Cardiac septum (tissue), 1 donor: Measurements from ENCODE around the gene GPBAR1. TPM values are rescaled to one million over a fixed set of nuclear protein-coding genes. Genes with fewer than 3 reads are reported as not detected.
"Not testable (repeated sequence)": the region's sequence is repeated elsewhere in the genome, so short reads cannot be mapped to it uniquely, and the experiment has no call there.

Experiments
- DNase-seq: peaks from one replicate; pipeline ENCODE4 v3.0.0-alpha.2; 2020; ENCODE audit warnings: low spot score
- intact Hi-C: fragments of 100-400 bp; cut with DNase I; formaldehyde crosslinking; loops from one replicate; pipeline ENCODE4 v1.14.0; 2022
- total RNA-seq: library from RNA; stranded (reverse); fragmentation: NEBNext Ultra II Directional; extraction: Animal tissue kit (Norgen Biotek cat#: 25700); gene quantifications from one replicate; pipeline ENCODE4 v1.2.1, GENCODE V29; 2021
- donor health status: DM: no; HTN: no; CAD: no.

Gene GPBAR1
- total RNA-seq, 1 donor from 2014 or later: 1.2 TPM

- intact Hi-C loops: no loop called here
- DNase-seq: no peak
Measured at GRCh38 chr2:218264773-218265561, 4.2 kb downstream of the GPBAR1 start.

- intact Hi-C loops: no loop called here
- DNase-seq: no peak
Measured at GRCh38 chr2:218265626-218266025, 4.8 kb downstream of the GPBAR1 start.

GRCh38 chr2:218266316-218266979 lies 5.6 kb downstream of the GPBAR1 start:
- DNase-seq: no peak
- intact Hi-C loops: no loop called here

- no peak for DNase-seq
- intact Hi-C loops: no loop called here
Measured at GRCh38 chr2:218267259-218267658, 6.4 kb downstream of the GPBAR1 start.

- DNase-seq: peak; percentile 100
- intact Hi-C loops: loop anchor here (1.0 to 10.0 kb wide), 4 partner anchors 53 to 195 kb away; partner anchors contain the start of genes ARPC2 and CTDSP1
Measured at GRCh38 chr2:218269900-218270720, 9.3 kb downstream of the GPBAR1 start, which contains the start of the genes AAMP and PNKD. Gene AAMP (minus strand): TSS chr2:218270137. CDS start chr2:218270086, 51 bp downstream. Gene PNKD (plus strand): TSS chr2:218270519. CDS start chr2:218270536, 17 bp downstream.

GRCh38 chr2:218270721-218271486 lies 10.1 kb downstream of the GPBAR1 start:
- intact Hi-C loops: loop anchor here (1.0 to 10.0 kb wide), 4 partner anchors 54 to 194 kb away; partner anchors contain the start of genes ARPC2 and CTDSP1
- no peak for DNase-seq

GRCh38 chr2:218271487-218271797 lies 10.6 kb downstream of the GPBAR1 start:
- no peak for DNase-seq
- intact Hi-C loops: loop anchor here (5.0 to 10.0 kb wide), 3 partner anchors 84 to 193 kb away; partner anchors contain the start of gene CTDSP1

GRCh38 chr2:218271865-218272530 lies 11.2 kb downstream of the GPBAR1 start:
- DNase-seq: no peak
- intact Hi-C loops: loop anchor here (2.0 to 10.0 kb wide), 4 partner anchors 15 to 193 kb away; partner anchors contain the start of gene CTDSP1

GRCh38 chr2:218272531-218273212 lies 11.9 kb downstream of the GPBAR1 start:
- DNase-seq: peak; percentile 93
- intact Hi-C loops: loop anchor here (2.0 to 10.0 kb wide), 4 partner anchors 14 to 192 kb away; partner anchors contain the start of gene CTDSP1

GRCh38 chr2:218273214-218273907 lies 12.5 kb downstream of the GPBAR1 start:
- intact Hi-C loops: loop anchor here (2.0 to 10.0 kb wide), 4 partner anchors 13 to 191 kb away; partner anchors contain the start of gene CTDSP1
- not testable (repeated sequence) for DNase-seq

- no peak for DNase-seq
- intact Hi-C loops: loop anchor here (2.0 to 10.0 kb wide), 4 partner anchors 13 to 191 kb away; partner anchors contain the start of gene CTDSP1
Measured at GRCh38 chr2:218273908-218274249, 13.1 kb downstream of the GPBAR1 start.

- no peak for DNase-seq
- intact Hi-C loops: loop anchor here (5.0 to 10.0 kb wide), 3 partner anchors 87 to 190 kb away; partner anchors contain the start of gene CTDSP1
Measured at GRCh38 chr2:218274586-218274985, 13.8 kb downstream of the GPBAR1 start.

- intact Hi-C loops: loop anchor here (10.0 kb wide), 1 partner anchor 189 kb away; no protein-coding TSS in a partner anchor
- no peak for DNase-seq
Measured at GRCh38 chr2:218275371-218276072, 14.7 kb downstream of the GPBAR1 start.

- intact Hi-C loops: loop anchor here (10.0 kb wide), 1 partner anchor 188 kb away; no protein-coding TSS in a partner anchor
- DNase-seq: no peak
Measured at GRCh38 chr2:218276986-218277755, 16.4 kb downstream of the GPBAR1 start.

- intact Hi-C loops: loop anchor here (10.0 kb wide), 1 partner anchor 187 kb away; no protein-coding TSS in a partner anchor
- DNase-seq: no peak
Measured at GRCh38 chr2:218277921-218278320, 17.1 kb downstream of the GPBAR1 start.
